Measurements from ENCODE around the gene AFDN.

GRCh38 chr6:167855825-167856425 is 29.2 kb downstream of the AFDN start:
- TF ChIP-seq CTCF (conservative IDR thresholded peaks at IDR 0.05; ENCODE audit: low read depth in 2 of 2): no peak
- no peak for TF ChIP-seq POLR2AphosphoS5 (IDR thresholded peaks at IDR 0.05; ENCODE audit: low read depth)
- TF ChIP-seq EZH2phosphoT487 (IDR thresholded peaks at IDR 0.05; ENCODE audit: unreplicated experiment): no peak
- TF ChIP-seq, protein P1, sequence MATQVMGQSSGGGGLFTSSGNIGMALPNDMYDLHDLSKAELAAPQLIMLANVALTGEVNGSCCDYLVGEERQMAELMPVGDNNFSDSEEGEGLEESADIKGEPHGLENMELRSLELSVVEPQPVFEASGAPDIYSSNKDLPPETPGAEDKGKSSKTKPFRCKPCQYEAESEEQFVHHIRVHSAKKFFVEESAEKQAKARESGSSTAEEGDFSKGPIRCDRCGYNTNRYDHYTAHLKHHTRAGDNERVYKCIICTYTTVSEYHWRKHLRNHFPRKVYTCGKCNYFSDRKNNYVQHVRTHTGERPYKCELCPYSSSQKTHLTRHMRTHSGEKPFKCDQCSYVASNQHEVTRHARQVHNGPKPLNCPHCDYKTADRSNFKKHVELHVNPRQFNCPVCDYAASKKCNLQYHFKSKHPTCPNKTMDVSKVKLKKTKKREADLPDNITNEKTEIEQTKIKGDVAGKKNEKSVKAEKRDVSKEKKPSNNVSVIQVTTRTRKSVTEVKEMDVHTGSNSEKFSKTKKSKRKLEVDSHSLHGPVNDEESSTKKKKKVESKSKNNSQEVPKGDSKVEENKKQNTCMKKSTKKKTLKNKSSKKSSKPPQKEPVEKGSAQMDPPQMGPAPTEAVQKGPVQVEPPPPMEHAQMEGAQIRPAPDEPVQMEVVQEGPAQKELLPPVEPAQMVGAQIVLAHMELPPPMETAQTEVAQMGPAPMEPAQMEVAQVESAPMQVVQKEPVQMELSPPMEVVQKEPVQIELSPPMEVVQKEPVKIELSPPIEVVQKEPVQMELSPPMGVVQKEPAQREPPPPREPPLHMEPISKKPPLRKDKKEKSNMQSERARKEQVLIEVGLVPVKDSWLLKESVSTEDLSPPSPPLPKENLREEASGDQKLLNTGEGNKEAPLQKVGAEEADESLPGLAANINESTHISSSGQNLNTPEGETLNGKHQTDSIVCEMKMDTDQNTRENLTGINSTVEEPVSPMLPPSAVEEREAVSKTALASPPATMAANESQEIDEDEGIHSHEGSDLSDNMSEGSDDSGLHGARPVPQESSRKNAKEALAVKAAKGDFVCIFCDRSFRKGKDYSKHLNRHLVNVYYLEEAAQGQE (IDR thresholded peaks at IDR 0.05; ENCODE audit: unreplicated experiment): no peak
